ENCODE results near the gene PRR12. TPM values are rescaled to one million over a fixed set of nuclear protein-coding genes. Genes with fewer than 3 reads are reported as not detected.

PRR12 gene
- total and polyA plus RNA-seq, 2 donors (not counting 1 experiment from before 2014, with no cell fraction given), result 0.40 to 2.1 TPM

DNA sequence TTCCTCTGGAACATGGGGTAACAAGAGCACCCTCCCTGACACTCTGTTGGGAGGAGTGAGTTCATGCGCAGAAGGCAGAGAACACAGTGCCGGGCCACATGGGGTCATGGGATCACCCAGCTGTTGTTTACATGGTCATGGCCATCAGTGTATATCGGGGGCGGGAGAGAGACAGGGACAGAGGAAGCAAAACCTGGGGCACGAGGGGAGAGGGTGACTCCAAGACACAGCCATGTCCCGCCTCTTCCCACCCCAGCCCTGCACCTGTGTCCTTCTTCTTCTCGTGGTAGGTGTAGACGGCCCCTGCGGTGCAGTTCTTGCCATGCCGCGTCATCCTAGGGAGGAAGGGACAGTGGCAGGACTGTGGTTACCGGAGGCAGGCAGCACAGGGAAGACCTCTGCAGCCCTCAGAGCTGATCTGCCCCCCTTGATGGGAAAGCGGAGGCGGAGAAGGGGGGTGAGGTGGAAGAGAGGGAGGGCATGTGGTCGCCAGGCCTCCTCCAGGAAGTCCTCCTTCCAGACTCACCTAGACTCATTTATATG, 30.6 kb upstream of the PRR12 start:
- peaks cover 3% of the 10 kb centered on the region for H3K79me2 ChIP-seq (ENCODE audit: control insufficient read depth, insufficient read depth, low read length)
- peaks cover 4% of the 10 kb centered on the region for H3K4me1 ChIP-seq (ENCODE audit: control insufficient read depth, extremely low read depth, insufficient read depth, low read length)
- no peak overlapping the region for H3K9ac ChIP-seq (ENCODE audit: insufficient read depth, low read length)
- H3K27ac ChIP-seq (ENCODE audit: insufficient read depth, low read length), result no peak overlapping the region
- no peak overlapping the region for H3K4me2 ChIP-seq (ENCODE audit: extremely low read depth, insufficient read depth, low read length)
- DNase-seq (ENCODE audit: low read depth in 2 of 2), result no peak
- peaks cover 30% of the 10 kb centered on the region for H3K36me3 ChIP-seq (ENCODE audit: control insufficient read depth, insufficient read depth, low read length)
- no peak overlapping the region for H2AFZ ChIP-seq (ENCODE audit: low read length)
- H3K27me3 ChIP-seq (ENCODE audit: control insufficient read depth, insufficient read depth, low read length), result no peaks in the 10 kb centered on the region
- no peaks in the 10 kb centered on the region for H4K20me1 ChIP-seq (ENCODE audit: control insufficient read depth, extremely low read depth, insufficient read depth, low read length)
- H3K4me3 ChIP-seq (replicated peaks in 1 of 4; ENCODE audit: control extremely low read depth in 1 of 4, insufficient read depth in 1 of 4, low read depth in 3 of 4, low read length in 4 of 4), result no peak overlapping the region
- TF ChIP-seq EZH2 (IDR thresholded peaks at IDR 0.05; ENCODE audit: low read length, missing control alignments), result no peak
- TF ChIP-seq, protein P1, sequence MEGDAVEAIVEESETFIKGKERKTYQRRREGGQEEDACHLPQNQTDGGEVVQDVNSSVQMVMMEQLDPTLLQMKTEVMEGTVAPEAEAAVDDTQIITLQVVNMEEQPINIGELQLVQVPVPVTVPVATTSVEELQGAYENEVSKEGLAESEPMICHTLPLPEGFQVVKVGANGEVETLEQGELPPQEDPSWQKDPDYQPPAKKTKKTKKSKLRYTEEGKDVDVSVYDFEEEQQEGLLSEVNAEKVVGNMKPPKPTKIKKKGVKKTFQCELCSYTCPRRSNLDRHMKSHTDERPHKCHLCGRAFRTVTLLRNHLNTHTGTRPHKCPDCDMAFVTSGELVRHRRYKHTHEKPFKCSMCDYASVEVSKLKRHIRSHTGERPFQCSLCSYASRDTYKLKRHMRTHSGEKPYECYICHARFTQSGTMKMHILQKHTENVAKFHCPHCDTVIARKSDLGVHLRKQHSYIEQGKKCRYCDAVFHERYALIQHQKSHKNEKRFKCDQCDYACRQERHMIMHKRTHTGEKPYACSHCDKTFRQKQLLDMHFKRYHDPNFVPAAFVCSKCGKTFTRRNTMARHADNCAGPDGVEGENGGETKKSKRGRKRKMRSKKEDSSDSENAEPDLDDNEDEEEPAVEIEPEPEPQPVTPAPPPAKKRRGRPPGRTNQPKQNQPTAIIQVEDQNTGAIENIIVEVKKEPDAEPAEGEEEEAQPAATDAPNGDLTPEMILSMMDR (conservative IDR thresholded peaks at IDR 0.05 in 1 of 2, IDR thresholded peaks at IDR 0.05 in 1 of 2; ENCODE audit: low read depth in 1 of 2, low read length in 2 of 2), result no peak
- no peaks in the 10 kb centered on the region for H3K9me3 ChIP-seq (ENCODE audit: control insufficient read depth, insufficient read depth, low read depth, low read length)

DNA sequence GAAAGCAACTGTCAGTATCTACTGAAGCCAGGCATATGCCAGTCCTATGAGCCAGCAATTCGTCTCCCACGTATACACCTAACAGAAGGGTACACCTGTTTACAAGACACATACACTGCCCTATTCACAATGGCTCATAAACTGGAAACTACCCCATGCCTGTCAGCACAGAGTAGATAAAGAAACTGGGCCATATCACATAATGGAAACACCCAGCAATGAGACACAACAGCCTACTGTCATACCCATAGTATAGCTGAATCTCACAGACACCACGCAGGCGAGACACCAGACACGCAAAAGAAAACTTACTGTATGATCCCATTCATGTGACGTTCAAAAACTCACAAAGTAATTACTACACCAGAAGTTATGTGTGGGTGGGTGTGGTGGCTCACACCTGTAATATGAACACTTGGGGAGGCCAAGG, 26.4 kb upstream of the PRR12 start:
- H3K27ac ChIP-seq (ENCODE audit: insufficient read depth, low read length), result no peak overlapping the region
- DNase-seq (ENCODE audit: low read depth in 2 of 2), result no peak
- H3K79me2 ChIP-seq (ENCODE audit: control insufficient read depth, insufficient read depth, low read length), result peaks cover 9% of the 10 kb centered on the region
- H3K27me3 ChIP-seq (ENCODE audit: control insufficient read depth, insufficient read depth, low read length), result no peaks in the 10 kb centered on the region
- H2AFZ ChIP-seq (ENCODE audit: low read length), result no peak overlapping the region
- H3K4me1 ChIP-seq (ENCODE audit: control insufficient read depth, extremely low read depth, insufficient read depth, low read length), result peaks cover 4% of the 10 kb centered on the region
- TF ChIP-seq EZH2 (IDR thresholded peaks at IDR 0.05; ENCODE audit: low read length, missing control alignments), result no peak
- TF ChIP-seq, protein P1 (conservative IDR thresholded peaks at IDR 0.05 in 1 of 2, IDR thresholded peaks at IDR 0.05 in 1 of 2; ENCODE audit: low read depth in 1 of 2, low read length in 2 of 2), result no peak
- no peaks in the 10 kb centered on the region for H4K20me1 ChIP-seq (ENCODE audit: control insufficient read depth, extremely low read depth, insufficient read depth, low read length)
- H3K36me3 ChIP-seq (ENCODE audit: control insufficient read depth, insufficient read depth, low read length), result peaks cover 5% of the 10 kb centered on the region
- H3K9me3 ChIP-seq (ENCODE audit: control insufficient read depth, insufficient read depth, low read depth, low read length), result no peaks in the 10 kb centered on the region
- no peak overlapping the region for H3K4me2 ChIP-seq (ENCODE audit: extremely low read depth, insufficient read depth, low read length)
- no peak overlapping the region for H3K4me3 ChIP-seq (replicated peaks in 1 of 4; ENCODE audit: control extremely low read depth in 1 of 4, insufficient read depth in 1 of 4, low read depth in 3 of 4, low read length in 4 of 4)
- H3K9ac ChIP-seq (ENCODE audit: insufficient read depth, low read length), result no peak overlapping the region

DNA sequence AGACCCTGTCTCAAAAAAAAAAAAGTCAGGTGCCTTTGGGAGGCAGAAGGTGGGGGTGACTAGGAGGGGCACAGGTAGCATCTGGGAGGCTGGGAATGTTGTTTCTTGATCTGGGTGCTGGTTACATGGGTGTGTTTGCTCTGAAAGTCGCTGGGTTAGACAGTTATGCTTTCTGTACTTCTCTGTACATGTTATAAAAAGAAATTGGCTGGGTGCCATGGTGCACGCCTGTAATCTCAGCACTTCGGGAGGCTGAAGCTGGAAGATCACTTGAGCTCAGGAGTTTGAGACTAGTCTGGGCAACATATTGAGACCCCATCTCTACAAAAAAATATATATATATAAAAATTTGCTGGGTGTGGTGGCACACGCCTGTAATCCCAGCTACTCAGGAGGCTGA, 25.7 kb upstream of the PRR12 start:
- H3K9me3 ChIP-seq (ENCODE audit: control insufficient read depth, insufficient read depth, low read depth, low read length), result no peaks in the 10 kb centered on the region
- H3K27me3 ChIP-seq (ENCODE audit: control insufficient read depth, insufficient read depth, low read length), result no peaks in the 10 kb centered on the region
- no peaks in the 10 kb centered on the region for H3K36me3 ChIP-seq (ENCODE audit: control insufficient read depth, insufficient read depth, low read length)
- peaks cover 11% of the 10 kb centered on the region for H3K79me2 ChIP-seq (ENCODE audit: control insufficient read depth, insufficient read depth, low read length)
- no peak overlapping the region for H3K9ac ChIP-seq (ENCODE audit: insufficient read depth, low read length)
- no peak overlapping the region for H3K4me2 ChIP-seq (ENCODE audit: extremely low read depth, insufficient read depth, low read length)
- TF ChIP-seq EZH2 (IDR thresholded peaks at IDR 0.05; ENCODE audit: low read length, missing control alignments), result no peak
- TF ChIP-seq, protein P1 (conservative IDR thresholded peaks at IDR 0.05 in 1 of 2, IDR thresholded peaks at IDR 0.05 in 1 of 2; ENCODE audit: low read depth in 1 of 2, low read length in 2 of 2), result no peak
- H2AFZ ChIP-seq (ENCODE audit: low read length), result no peak overlapping the region
- H4K20me1 ChIP-seq (ENCODE audit: control insufficient read depth, extremely low read depth, insufficient read depth, low read length), result no peaks in the 10 kb centered on the region
- no peak overlapping the region for H3K27ac ChIP-seq (ENCODE audit: insufficient read depth, low read length)
- DNase-seq (ENCODE audit: low read depth in 2 of 2), result peak in 1 of 2 donors; percentile 49
- H3K4me1 ChIP-seq (ENCODE audit: control insufficient read depth, extremely low read depth, insufficient read depth, low read length), result no peaks in the 10 kb centered on the region
- no peak overlapping the region for H3K4me3 ChIP-seq (replicated peaks in 1 of 4; ENCODE audit: control extremely low read depth in 1 of 4, insufficient read depth in 1 of 4, low read depth in 3 of 4, low read length in 4 of 4)
